Parathyroid adenoma (tissue), 2 donors: ENCODE data around the gene RPS6KA3.
"Not testable (repeated sequence)": the region's sequence is repeated elsewhere in the genome, so short reads cannot be mapped to it uniquely, and the experiment has no call there.

Experiments
- H2AFZ ChIP-seq: fragments of 300-600 bp; sonication (generic); one replicate; pipeline ENCODE4 v1.7.0; 2017; ENCODE audit warnings: antibody characterized with exemption, mild to moderate bottlenecking
- H3K27ac ChIP-seq: fragments of 300-600 bp; sonication (generic); one replicate; pipeline ENCODE4 v1.7.0; 2017
- H3K27me3 ChIP-seq: fragments of 300-600 bp; sonication (generic); one replicate; pipeline ENCODE4 v1.7.0; 2017; ENCODE audit warnings: low read length; ENCODE audit not compliant: control insufficient read depth, insufficient read depth
- H3K36me3 ChIP-seq: fragments of 300-600 bp; sonication (generic); one replicate; pipeline ENCODE4 v1.7.0; 2017; ENCODE audit warnings: low read length; ENCODE audit not compliant: control insufficient read depth, insufficient read depth
- H3K4me1 ChIP-seq: fragments of 300-600 bp; sonication (generic); one replicate; pipeline ENCODE4 v1.7.0; 2017; ENCODE audit warnings: control low read depth
- H3K4me2 ChIP-seq: fragments of 300-600 bp; sonication (generic); one replicate; pipeline ENCODE4 v1.7.0; 2017; ENCODE audit warnings: low read length
- H3K4me3 ChIP-seq: fragments of 300-600 bp; sonication (generic); one replicate; pipeline ENCODE4 v1.7.0; 2017; ENCODE audit warnings: low read depth, low read length
- H3K79me2 ChIP-seq: fragments of 300-600 bp; sonication (generic); one replicate; pipeline ENCODE4 v1.7.0; 2017; ENCODE audit warnings: control low read depth
- H3K9ac ChIP-seq: fragments of 300-600 bp; sonication (generic); one replicate; pipeline ENCODE4 v1.7.0; 2017; ENCODE audit warnings: mild to moderate bottlenecking
- H3K9me3 ChIP-seq: fragments of 300-600 bp; sonication (generic); one replicate; pipeline ENCODE4 v1.7.0; 2017; ENCODE audit warnings: low read length; ENCODE audit not compliant: control insufficient read depth
- CTCF ChIP-seq: fragments of 300-600 bp; sonication (generic); IDR thresholded peaks from one replicate; pipeline ENCODE4 v1.7.0; 2017; ENCODE audit warnings: antibody characterized with exemption, mild to moderate bottlenecking
- donor health status: primary hyperparathyroidism.

RPS6KA3 gene

DNA sequence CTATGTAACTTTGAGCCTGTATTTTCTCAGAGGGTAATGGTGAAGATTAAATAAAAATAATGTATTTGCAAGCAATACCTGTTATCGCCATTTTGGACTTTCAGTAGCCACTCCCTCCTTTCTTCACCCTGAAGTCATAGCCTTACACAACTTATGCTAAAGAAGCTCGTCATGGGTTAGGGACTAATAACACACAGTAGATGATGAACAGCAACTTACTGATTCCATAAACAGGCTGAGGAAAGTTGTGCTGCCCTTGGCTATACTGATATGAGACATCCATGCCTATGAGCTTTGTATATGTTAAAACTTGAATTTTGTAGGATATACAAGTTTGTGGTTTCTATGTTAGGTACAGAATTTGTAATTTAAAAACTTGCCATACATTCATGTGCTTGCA lies 93.4 kb downstream of the RPS6KA3 start:
- no peak overlapping the region for H3K27ac ChIP-seq
- no peak for TF ChIP-seq CTCF
- H3K27me3 ChIP-seq = no peaks in the 10 kb centered on the region
- no peak overlapping the region for H3K9ac ChIP-seq
- H3K36me3 ChIP-seq = no peaks in the 10 kb centered on the region
- no peak overlapping the region for H3K4me3 ChIP-seq
- no peaks in the 10 kb centered on the region for H3K9me3 ChIP-seq
- no peaks in the 10 kb centered on the region for H3K4me1 ChIP-seq
- no peaks in the 10 kb centered on the region for H3K79me2 ChIP-seq
- H2AFZ ChIP-seq = no peak overlapping the region
- H3K4me2 ChIP-seq = no peak overlapping the region

DNA sequence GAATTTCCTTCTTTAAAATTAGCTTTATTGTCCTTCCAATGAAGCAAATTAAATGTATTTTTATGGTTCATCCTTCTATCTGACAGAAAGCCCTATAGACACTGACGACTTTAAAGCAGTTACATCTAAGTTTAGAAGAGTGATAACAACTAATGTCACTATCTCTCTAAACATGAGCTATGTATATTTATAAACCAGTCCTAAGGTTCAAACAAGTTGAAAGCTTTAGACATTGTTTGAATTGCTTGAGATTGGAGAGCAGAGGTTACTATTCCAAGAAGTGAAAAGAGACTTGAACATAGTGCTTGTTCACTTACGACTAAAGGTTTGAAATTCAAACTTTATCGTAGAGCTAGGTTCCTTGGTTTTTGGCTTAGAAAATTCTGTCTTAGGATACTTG lies 94.8 kb downstream of the RPS6KA3 start:
- no peaks in the 10 kb centered on the region for H3K27me3 ChIP-seq
- H3K79me2 ChIP-seq = no peaks in the 10 kb centered on the region
- no peak overlapping the region for H3K9ac ChIP-seq
- TF ChIP-seq CTCF = no peak
- no peaks in the 10 kb centered on the region for H3K9me3 ChIP-seq
- H3K4me3 ChIP-seq = no peak overlapping the region
- H3K36me3 ChIP-seq = no peaks in the 10 kb centered on the region
- no peak overlapping the region for H3K27ac ChIP-seq
- no peak overlapping the region for H3K4me2 ChIP-seq
- H3K4me1 ChIP-seq = no peaks in the 10 kb centered on the region
- H2AFZ ChIP-seq = no peak overlapping the region

DNA sequence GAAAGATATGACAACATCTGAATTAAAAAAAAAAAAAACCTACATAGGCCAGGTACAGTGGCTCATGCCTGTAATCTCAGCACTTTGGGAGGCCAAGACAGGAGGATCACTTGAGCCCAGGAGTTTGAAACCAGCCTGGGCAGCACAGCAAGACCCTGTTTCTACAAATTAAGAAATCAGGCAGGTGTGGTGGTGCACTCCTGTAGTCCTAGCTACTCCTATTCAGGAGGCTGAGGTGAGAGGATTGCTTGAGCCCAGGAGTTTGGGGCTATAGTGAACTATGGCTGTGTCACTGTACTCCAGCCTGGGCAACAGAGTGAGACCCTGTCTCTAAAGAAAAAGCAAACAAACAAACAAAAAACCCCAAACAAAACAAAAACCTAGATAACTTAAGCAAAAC lies 104.2 kb downstream of the RPS6KA3 start:
- not testable (repeated sequence) for H3K36me3 ChIP-seq, H3K4me3 ChIP-seq, H3K9ac ChIP-seq, H3K27ac ChIP-seq, H3K4me2 ChIP-seq, H2AFZ ChIP-seq, H3K4me1 ChIP-seq, H3K27me3 ChIP-seq, H3K79me2 ChIP-seq, H3K9me3 ChIP-seq

- Histone ChIP-seq H3K9ac (no peak overlapping the region), H3K27ac (no peak overlapping the region), H3K27me3 (no peaks in the 10 kb centered on the region), H3K79me2 (no peaks in the 10 kb centered on the region), H3K36me3 (no peaks in the 10 kb centered on the region), H3K4me1 (no peaks in the 10 kb centered on the region), H3K4me3 (no peak overlapping the region), H2AFZ (no peak overlapping the region), H3K9me3 (no peaks in the 10 kb centered on the region), H3K4me2 (no peak overlapping the region)
- no peak for TF ChIP-seq CTCF
These were observed 106.8 kb downstream of the RPS6KA3 start for GRCh38 chrX:20159797-20160385.

DNA sequence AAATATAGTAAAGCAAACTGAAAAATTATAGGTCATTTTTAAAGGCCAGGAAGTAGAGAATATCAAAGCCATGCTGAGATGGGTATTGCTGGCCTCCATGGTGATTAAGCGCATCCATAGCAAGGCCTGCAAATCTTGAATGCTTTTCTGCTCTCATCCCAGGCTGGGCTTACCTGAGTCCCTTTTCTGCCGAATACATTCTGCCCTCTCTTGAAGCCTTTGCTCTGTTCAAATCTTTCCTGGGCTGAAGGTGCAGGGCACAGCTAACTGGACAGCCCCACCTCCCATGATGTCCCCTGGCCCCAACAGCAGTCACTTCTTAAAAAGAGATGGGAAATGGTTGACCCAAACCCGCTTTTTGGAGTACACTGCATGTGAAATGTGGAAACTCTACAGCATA lies 115.0 kb downstream of the RPS6KA3 start:
- Histone ChIP-seq H3K36me3 (no peaks in the 10 kb centered on the region), H3K79me2 (no peaks in the 10 kb centered on the region), H3K27me3 (no peaks in the 10 kb centered on the region), H3K9me3 (no peaks in the 10 kb centered on the region), H2AFZ (no peak overlapping the region), H3K4me1 (no peaks in the 10 kb centered on the region), H3K4me2 (no peak overlapping the region), H3K27ac (no peak overlapping the region), H3K4me3 (no peak overlapping the region), H3K9ac (no peak overlapping the region)
- no peak for TF ChIP-seq CTCF
